ENCODE measurements around the gene MOB3B. TPM values are rescaled to one million over a fixed set of nuclear protein-coding genes. Genes with fewer than 3 reads are reported as not detected.

The MOB3B gene
- total RNA-seq, 1 experiment from 2014 or later: 0.03 TPM

DNA sequence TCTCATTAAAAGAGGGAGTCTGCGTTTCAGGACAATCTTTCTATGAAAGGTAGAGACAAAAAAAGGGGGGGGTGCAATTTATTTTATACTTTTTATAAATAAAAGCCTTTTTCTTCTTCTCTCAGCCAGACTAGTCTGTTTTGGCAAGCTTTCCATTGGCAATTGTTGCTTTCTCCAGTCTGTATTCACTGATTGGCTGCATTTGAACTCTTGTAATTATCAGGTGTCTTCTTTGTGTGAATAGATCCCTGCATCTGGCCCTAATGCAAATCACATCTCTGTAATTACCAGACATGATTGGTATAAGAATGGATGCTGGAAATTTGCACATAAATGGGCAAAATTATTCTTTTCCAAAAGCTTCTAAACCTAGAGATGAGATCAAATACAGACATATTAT, 225.1 kb downstream of the MOB3B start:
- DNase-seq (ENCODE audit: low read depth, low spot score) (no peak), ATAC-seq (no peak)
- ChIA-PET CTCF (no interaction called here), POLR2A (no interaction called here)
- Histone ChIP-seq H3K4me3 (ENCODE audit: low read depth in 2 of 2, low read length in 2 of 2) (no peak overlapping the region), H3K9me3 (ENCODE audit: control insufficient read depth, insufficient read depth, low read depth, low read length) (no peaks in the 10 kb centered on the region), H3K27ac (ENCODE audit: low read length) (no peak overlapping the region), H3K36me3 (ENCODE audit: control insufficient read depth, insufficient read depth, low read length) (no peaks in the 10 kb centered on the region), H3K4me1 (ENCODE audit: control insufficient read depth, insufficient read depth, low read length) (no peaks in the 10 kb centered on the region), H3K27me3 (ENCODE audit: control insufficient read depth, insufficient read depth, low read length) (no peaks in the 10 kb centered on the region)
- TF ChIP-seq, protein P1, sequence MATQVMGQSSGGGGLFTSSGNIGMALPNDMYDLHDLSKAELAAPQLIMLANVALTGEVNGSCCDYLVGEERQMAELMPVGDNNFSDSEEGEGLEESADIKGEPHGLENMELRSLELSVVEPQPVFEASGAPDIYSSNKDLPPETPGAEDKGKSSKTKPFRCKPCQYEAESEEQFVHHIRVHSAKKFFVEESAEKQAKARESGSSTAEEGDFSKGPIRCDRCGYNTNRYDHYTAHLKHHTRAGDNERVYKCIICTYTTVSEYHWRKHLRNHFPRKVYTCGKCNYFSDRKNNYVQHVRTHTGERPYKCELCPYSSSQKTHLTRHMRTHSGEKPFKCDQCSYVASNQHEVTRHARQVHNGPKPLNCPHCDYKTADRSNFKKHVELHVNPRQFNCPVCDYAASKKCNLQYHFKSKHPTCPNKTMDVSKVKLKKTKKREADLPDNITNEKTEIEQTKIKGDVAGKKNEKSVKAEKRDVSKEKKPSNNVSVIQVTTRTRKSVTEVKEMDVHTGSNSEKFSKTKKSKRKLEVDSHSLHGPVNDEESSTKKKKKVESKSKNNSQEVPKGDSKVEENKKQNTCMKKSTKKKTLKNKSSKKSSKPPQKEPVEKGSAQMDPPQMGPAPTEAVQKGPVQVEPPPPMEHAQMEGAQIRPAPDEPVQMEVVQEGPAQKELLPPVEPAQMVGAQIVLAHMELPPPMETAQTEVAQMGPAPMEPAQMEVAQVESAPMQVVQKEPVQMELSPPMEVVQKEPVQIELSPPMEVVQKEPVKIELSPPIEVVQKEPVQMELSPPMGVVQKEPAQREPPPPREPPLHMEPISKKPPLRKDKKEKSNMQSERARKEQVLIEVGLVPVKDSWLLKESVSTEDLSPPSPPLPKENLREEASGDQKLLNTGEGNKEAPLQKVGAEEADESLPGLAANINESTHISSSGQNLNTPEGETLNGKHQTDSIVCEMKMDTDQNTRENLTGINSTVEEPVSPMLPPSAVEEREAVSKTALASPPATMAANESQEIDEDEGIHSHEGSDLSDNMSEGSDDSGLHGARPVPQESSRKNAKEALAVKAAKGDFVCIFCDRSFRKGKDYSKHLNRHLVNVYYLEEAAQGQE (IDR thresholded peaks at IDR 0.05; ENCODE audit: insufficient read depth in 1 of 2, low read depth in 2 of 2, low read length in 1 of 2): no peak
- TF ChIP-seq POLR2AphosphoS5 (IDR thresholded peaks at IDR 0.05; ENCODE audit: low read depth, low read length) (no peak), SIN3A (IDR thresholded peaks at IDR 0.05; ENCODE audit: borderline replicate concordance, insufficient read depth, low read depth, low read length) (no peak), TCF7L2 (IDR thresholded peaks at IDR 0.05; ENCODE audit: low read depth, low read length) (no peak)
- TF ChIP-seq, protein P2, sequence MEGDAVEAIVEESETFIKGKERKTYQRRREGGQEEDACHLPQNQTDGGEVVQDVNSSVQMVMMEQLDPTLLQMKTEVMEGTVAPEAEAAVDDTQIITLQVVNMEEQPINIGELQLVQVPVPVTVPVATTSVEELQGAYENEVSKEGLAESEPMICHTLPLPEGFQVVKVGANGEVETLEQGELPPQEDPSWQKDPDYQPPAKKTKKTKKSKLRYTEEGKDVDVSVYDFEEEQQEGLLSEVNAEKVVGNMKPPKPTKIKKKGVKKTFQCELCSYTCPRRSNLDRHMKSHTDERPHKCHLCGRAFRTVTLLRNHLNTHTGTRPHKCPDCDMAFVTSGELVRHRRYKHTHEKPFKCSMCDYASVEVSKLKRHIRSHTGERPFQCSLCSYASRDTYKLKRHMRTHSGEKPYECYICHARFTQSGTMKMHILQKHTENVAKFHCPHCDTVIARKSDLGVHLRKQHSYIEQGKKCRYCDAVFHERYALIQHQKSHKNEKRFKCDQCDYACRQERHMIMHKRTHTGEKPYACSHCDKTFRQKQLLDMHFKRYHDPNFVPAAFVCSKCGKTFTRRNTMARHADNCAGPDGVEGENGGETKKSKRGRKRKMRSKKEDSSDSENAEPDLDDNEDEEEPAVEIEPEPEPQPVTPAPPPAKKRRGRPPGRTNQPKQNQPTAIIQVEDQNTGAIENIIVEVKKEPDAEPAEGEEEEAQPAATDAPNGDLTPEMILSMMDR (IDR thresholded peaks at IDR 0.05): no peak
- intact Hi-C loops (cut with micrococcal nuclease; ENCODE audit: unreplicated experiment) (no loop called here), in situ Hi-C loops (cut with HindIII; ENCODE audit: low pct_unique_long_range_greater_than_20kb, low sequenced_read_pairs) (no loop called here)
- BruUV-seq (replicated peaks): no TSS peak

DNA sequence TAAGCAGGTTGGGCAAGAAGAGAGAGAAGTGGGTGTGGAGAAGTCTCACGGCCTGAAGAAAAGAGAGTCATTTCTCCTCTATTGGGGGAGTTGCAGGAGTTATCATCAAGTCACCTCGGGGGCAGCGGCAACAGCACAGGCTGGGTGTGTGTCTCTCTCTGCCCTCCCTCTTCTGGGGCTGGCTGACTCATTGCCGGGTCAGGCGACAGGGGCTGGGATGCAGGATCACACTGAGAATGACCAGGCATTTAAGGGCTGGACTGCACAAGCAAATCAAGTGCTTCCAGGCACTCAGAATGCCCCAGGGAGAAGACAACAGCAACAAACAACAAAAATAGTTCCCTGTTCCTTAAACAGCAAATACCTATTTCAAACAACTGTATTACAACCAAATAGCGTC, 226.4 kb downstream of the MOB3B start:
- no peaks in the 10 kb centered on the region for H3K36me3 ChIP-seq (ENCODE audit: control insufficient read depth, insufficient read depth, low read length)
- in situ Hi-C loops (cut with HindIII; ENCODE audit: low pct_unique_long_range_greater_than_20kb, low sequenced_read_pairs): no loop called here
- ChIA-PET POLR2A (no interaction called here), CTCF (no interaction called here)
- H3K4me3 ChIP-seq (ENCODE audit: low read depth in 2 of 2, low read length in 2 of 2): no peak overlapping the region
- H3K4me1 ChIP-seq (ENCODE audit: control insufficient read depth, insufficient read depth, low read length): no peaks in the 10 kb centered on the region
- no TSS peak for BruUV-seq (replicated peaks)
- TF ChIP-seq POLR2AphosphoS5 (IDR thresholded peaks at IDR 0.05; ENCODE audit: low read depth, low read length) (no peak), SIN3A (IDR thresholded peaks at IDR 0.05; ENCODE audit: borderline replicate concordance, insufficient read depth, low read depth, low read length) (no peak), TCF7L2 (IDR thresholded peaks at IDR 0.05; ENCODE audit: low read depth, low read length) (no peak)
- TF ChIP-seq, protein P1 (IDR thresholded peaks at IDR 0.05; ENCODE audit: insufficient read depth in 1 of 2, low read depth in 2 of 2, low read length in 1 of 2): no peak
- ATAC-seq (no peak), DNase-seq (ENCODE audit: low read depth, low spot score) (no peak)
- no peaks in the 10 kb centered on the region for H3K9me3 ChIP-seq (ENCODE audit: control insufficient read depth, insufficient read depth, low read depth, low read length)
- H3K27ac ChIP-seq (ENCODE audit: low read length): no peak overlapping the region
- intact Hi-C loops (cut with micrococcal nuclease; ENCODE audit: unreplicated experiment): no loop called here
- no peaks in the 10 kb centered on the region for H3K27me3 ChIP-seq (ENCODE audit: control insufficient read depth, insufficient read depth, low read length)

Data from Panc1 (cell line).